ENCODE data around the gene SLC23A3. TPM values are rescaled to one million over a fixed set of nuclear protein-coding genes. Genes with fewer than 3 reads are reported as not detected.
"Not testable (repeated sequence)": the region's sequence is repeated elsewhere in the genome, so short reads cannot be mapped to it uniquely, and the experiment has no call there.

SLC23A3 gene
- total and polyA plus RNA-seq, 5 donors from 2014 or later, result 1.3 TPM; not detected in 4

- Histone ChIP-seq H3K4me3 (ENCODE audit: low read depth, low read length) (peak overlapping the region; percentile 74), H3K9me3 (ENCODE audit: control insufficient read depth in 2 of 2, low read length in 2 of 2) (no peaks in the 10 kb centered on the region), H3K36me3 (ENCODE audit: control insufficient read depth, insufficient read depth, low read length) (peaks cover 16% of the 10 kb centered on the region), H3K27me3 (ENCODE audit: control insufficient read depth, insufficient read depth, low read length) (no peaks in the 10 kb centered on the region), H3K27ac (ENCODE audit: insufficient read depth, low read length, poor library complexity, severe bottlenecking) (peak overlapping the region; percentile 92), H3K4me1 (ENCODE audit: control insufficient read depth, insufficient read depth, low read length, poor library complexity, severe bottlenecking) (peaks cover 26% of the 10 kb centered on the region)
- Mint-ChIP-seq H3K9me3 (peaks cover 0 to 2% (median 0%) of the 10 kb centered on the region in 7 donors), H3K27ac (peak overlapping the region; percentile 43 to 79 (median 65)), H3K36me3 (no peaks in the 10 kb centered on the region), H3K4me1 (peaks cover 6 to 41% (median 18%) of the 10 kb centered on the region in 4 donors), H3K4me3 (peak overlapping the region; percentile 93 to 99 (median 96)), H3K27me3 (peaks cover 4% of the 10 kb centered on the region)
- no peak for ATAC-seq (ENCODE audit: low read depth in 2 of 2)
- DNase-seq, result no peak
Measured at GRCh38 chr2:219207134-219207883, 37.5 kb upstream of the SLC23A3 start.

- Histone ChIP-seq H3K27ac (ENCODE audit: insufficient read depth, low read length, poor library complexity, severe bottlenecking) (peak within 1 kb of the TSS; percentile 92), H3K9me3 (ENCODE audit: control insufficient read depth in 2 of 2, low read length in 2 of 2) (no peaks in the 10 kb centered on the region), H3K4me3 (ENCODE audit: low read depth, low read length) (peak within 1 kb of the TSS; percentile 81), H3K36me3 (ENCODE audit: control insufficient read depth, insufficient read depth, low read length) (peaks cover 16% of the 10 kb centered on the region), H3K27me3 (ENCODE audit: control insufficient read depth, insufficient read depth, low read length) (no peaks in the 10 kb centered on the region), H3K4me1 (ENCODE audit: control insufficient read depth, insufficient read depth, low read length, poor library complexity, severe bottlenecking) (peaks cover 23% of the 10 kb centered on the region)
- Mint-ChIP-seq H3K36me3 (no peaks in the 10 kb centered on the region), H3K27ac (peak within 1 kb of the TSS; percentile 79 to 99 (median 96)), H3K4me1 (peaks cover 6 to 38% (median 17%) of the 10 kb centered on the region in 4 donors), H3K9me3 (peaks cover 0 to 2% (median 0%) of the 10 kb centered on the region in 7 donors), H3K27me3 (peaks cover 4% of the 10 kb centered on the region), H3K4me3 (peak within 1 kb of the TSS; percentile 93 to 99 (median 96))
- peak; percentile 93 to 95 for ATAC-seq (ENCODE audit: low read depth in 2 of 2)
- DNase-seq, result peak; percentile 94 to 96 (median 95)
Measured at GRCh38 chr2:219206328-219207133, 36.7 kb upstream of the SLC23A3 start, which contains the start of gene ZFAND2B. ZFAND2B (plus strand) TSS chr2:219206782; CDS start chr2:219206988, 206 bp downstream.

- H3K36me3 ChIP-seq (ENCODE audit: control insufficient read depth, insufficient read depth, low read length), result peaks cover 16% of the 10 kb centered on the region
- ATAC-seq (ENCODE audit: low read depth in 2 of 2), result no peak
- H3K4me3 ChIP-seq (ENCODE audit: low read depth, low read length), result peak overlapping the region; percentile 81
- H3K27ac ChIP-seq (ENCODE audit: insufficient read depth, low read length, poor library complexity, severe bottlenecking), result peak overlapping the region; percentile 92
- no peaks in the 10 kb centered on the region for H3K36me3 Mint-ChIP-seq
- H3K27ac Mint-ChIP-seq, result peak overlapping the region; percentile 79 to 99 (median 96)
- H3K4me1 Mint-ChIP-seq, result peaks cover 6 to 33% (median 14%) of the 10 kb centered on the region in 4 donors
- no peaks in the 10 kb centered on the region for H3K9me3 ChIP-seq (ENCODE audit: control insufficient read depth in 2 of 2, low read length in 2 of 2)
- H3K27me3 ChIP-seq (ENCODE audit: control insufficient read depth, insufficient read depth, low read length), result no peaks in the 10 kb centered on the region
- H3K9me3 Mint-ChIP-seq, result peaks cover 0 to 2% (median 0%) of the 10 kb centered on the region in 7 donors
- H3K27me3 Mint-ChIP-seq, result peaks cover 4% of the 10 kb centered on the region
- H3K4me3 Mint-ChIP-seq, result peak overlapping the region; percentile 93 to 99 (median 96)
- H3K4me1 ChIP-seq (ENCODE audit: control insufficient read depth, insufficient read depth, low read length, poor library complexity, severe bottlenecking), result peaks cover 19% of the 10 kb centered on the region
- DNase-seq, result no peak
Measured at GRCh38 chr2:219205981-219206327, 36.1 kb upstream of the SLC23A3 start.

- DNase-seq (no peak), ATAC-seq (ENCODE audit: low read depth in 2 of 2) (no peak)
- Mint-ChIP-seq H3K27me3 (peaks cover 4% of the 10 kb centered on the region), H3K9me3 (peaks cover 0 to 2% (median 0%) of the 10 kb centered on the region in 7 donors), H3K27ac (peak overlapping the region in 1 of 3 donors; percentile 26), H3K36me3 (no peaks in the 10 kb centered on the region), H3K4me3 (peak overlapping the region in 3 of 4 donors; percentile 77 to 95 (median 93)), H3K4me1 (peaks cover 6 to 36% (median 13%) of the 10 kb centered on the region in 4 donors)
- H3K27me3 ChIP-seq (ENCODE audit: control insufficient read depth, insufficient read depth, low read length), result no peaks in the 10 kb centered on the region
- no peak overlapping the region for H3K4me3 ChIP-seq (ENCODE audit: low read depth, low read length)
- H3K27ac ChIP-seq (ENCODE audit: insufficient read depth, low read length, poor library complexity, severe bottlenecking), result no peak overlapping the region
- H3K4me1 ChIP-seq (ENCODE audit: control insufficient read depth, insufficient read depth, low read length, poor library complexity, severe bottlenecking), result peaks cover 15% of the 10 kb centered on the region
- H3K36me3 ChIP-seq (ENCODE audit: control insufficient read depth, insufficient read depth, low read length), result peaks cover 16% of the 10 kb centered on the region
- H3K9me3 ChIP-seq (ENCODE audit: control insufficient read depth in 2 of 2, low read length in 2 of 2), result no peaks in the 10 kb centered on the region
Measured at GRCh38 chr2:219205165-219205538, 35.3 kb upstream of the SLC23A3 start.

- peaks cover 6% of the 10 kb centered on the region for H3K27me3 Mint-ChIP-seq
- H3K27me3 ChIP-seq (ENCODE audit: control insufficient read depth, insufficient read depth, low read length), result no peaks in the 10 kb centered on the region
- no peaks in the 10 kb centered on the region for H3K36me3 Mint-ChIP-seq
- peaks cover 15% of the 10 kb centered on the region for H3K4me1 ChIP-seq (ENCODE audit: control insufficient read depth, insufficient read depth, low read length, poor library complexity, severe bottlenecking)
- ATAC-seq (ENCODE audit: low read depth in 2 of 2) (no peak), DNase-seq (no peak)
- peak overlapping the region in 3 of 4 donors; percentile 77 to 95 (median 93) for H3K4me3 Mint-ChIP-seq
- H3K27ac ChIP-seq (ENCODE audit: insufficient read depth, low read length, poor library complexity, severe bottlenecking), result no peak overlapping the region
- H3K36me3 ChIP-seq (ENCODE audit: control insufficient read depth, insufficient read depth, low read length), result peaks cover 16% of the 10 kb centered on the region
- H3K4me1 Mint-ChIP-seq, result peaks cover 6 to 32% (median 13%) of the 10 kb centered on the region in 4 donors
- H3K9me3 Mint-ChIP-seq, result peaks cover 0 to 2% (median 0%) of the 10 kb centered on the region in 7 donors
- no peak overlapping the region for H3K4me3 ChIP-seq (ENCODE audit: low read depth, low read length)
- peak overlapping the region in 1 of 3 donors; percentile 26 for H3K27ac Mint-ChIP-seq
- no peaks in the 10 kb centered on the region for H3K9me3 ChIP-seq (ENCODE audit: control insufficient read depth in 2 of 2, low read length in 2 of 2)
Measured at GRCh38 chr2:219204425-219205164, 34.8 kb upstream of the SLC23A3 start.

- not testable (repeated sequence) for H3K9me3 Mint-ChIP-seq; H3K27ac ChIP-seq (ENCODE audit: insufficient read depth, low read length, poor library complexity, severe bottlenecking); H3K27ac Mint-ChIP-seq; H3K9me3 ChIP-seq (ENCODE audit: control insufficient read depth in 2 of 2, low read length in 2 of 2); H3K4me3 Mint-ChIP-seq; H3K4me3 ChIP-seq (ENCODE audit: low read depth, low read length); H3K36me3 ChIP-seq (ENCODE audit: control insufficient read depth, insufficient read depth, low read length); H3K36me3 Mint-ChIP-seq; ATAC-seq (ENCODE audit: low read depth in 2 of 2); H3K27me3 ChIP-seq (ENCODE audit: control insufficient read depth, insufficient read depth, low read length); H3K4me1 ChIP-seq (ENCODE audit: control insufficient read depth, insufficient read depth, low read length, poor library complexity, severe bottlenecking); DNase-seq
- Mint-ChIP-seq H3K27me3 (peaks cover 15% of the 10 kb centered on the region), H3K4me1 (peaks cover 4 to 19% (median 7%) of the 10 kb centered on the region in 4 donors)
Measured at GRCh38 chr2:219201331-219201730, 31.5 kb upstream of the SLC23A3 start.
